Loucy (cell line): ENCODE measurements around the gene SUPT16H.

Source experiments
- H2AFZ ChIP-seq: fragments of 200-600 bp; sonication (generic); 2 replicates; pipeline ENCODE4 v1.6.0; 2016; ENCODE audit warnings: antibody characterized with exemption, mild to moderate bottlenecking, low read length, moderate library complexity
- H3F3A ChIP-seq: fragments of 200-600 bp; 2 replicates; pipeline ENCODE4 v1.6.0; 2016; ENCODE audit warnings: antibody characterized with exemption, low read depth, mild to moderate bottlenecking
- H3K27me3 ChIP-seq: fragments of 200-600 bp; sonication (generic); 2 replicates; pipeline ENCODE4 v1.6.1; 2014; ENCODE audit warnings: low read length, mild to moderate bottlenecking; ENCODE audit not compliant: insufficient read depth, poor library complexity, severe bottlenecking
- H3K36me3 ChIP-seq: fragments of 200-600 bp; sonication (generic); 2 replicates; pipeline ENCODE4 v1.6.1; 2016; ENCODE audit warnings: low read length; ENCODE audit not compliant: insufficient read depth
- H3K4me1 ChIP-seq: fragments of 200-600 bp; sonication (generic); 2 replicates; pipeline ENCODE4 v1.5.1; 2014; ENCODE audit warnings: low read length, mild to moderate bottlenecking; ENCODE audit not compliant: insufficient read depth, poor library complexity, severe bottlenecking
- H3K4me2 ChIP-seq: fragments of 200-600 bp; sonication (generic); 2 replicates; pipeline ENCODE4 v1.6.0; 2014; ENCODE audit warnings: antibody characterized with exemption, low read length, low read depth, mild to moderate bottlenecking; ENCODE audit not compliant: poor library complexity, severe bottlenecking
- H3K4me3 ChIP-seq: fragments of 200-600 bp; sonication (generic); 2 replicates; pipeline ENCODE4 v1.5.1; 2014; ENCODE audit warnings: low read length, mild to moderate bottlenecking, mixed read lengths; ENCODE audit not compliant: poor library complexity, severe bottlenecking
- H3K79me2 ChIP-seq: fragments of 200-600 bp; sonication (generic); 2 replicates; pipeline ENCODE4 v1.6.1; 2014; ENCODE audit warnings: low read length; ENCODE audit not compliant: insufficient read depth
- H3K9ac ChIP-seq: fragments of 200-600 bp; sonication (generic); 2 replicates; pipeline ENCODE4 v1.6.0; 2014; ENCODE audit warnings: mild to moderate bottlenecking, low read depth, low read length, moderate library complexity; ENCODE audit not compliant: poor library complexity, severe bottlenecking
- H3K9me2 ChIP-seq: fragments of 200-600 bp; sonication (generic); replicated peaks from 2 replicates; pipeline ENCODE4 v1.6.1; 2016; ENCODE audit warnings: low read depth, low read length, mixed read lengths
- H3K9me3 ChIP-seq: fragments of 200-600 bp; sonication (generic); 2 replicates; pipeline ENCODE4 v1.6.1; 2014; ENCODE audit warnings: mild to moderate bottlenecking, antibody characterized with exemption, low read length, low read depth; ENCODE audit not compliant: insufficient read depth
- H4K20me1 ChIP-seq: fragments of 200-600 bp; sonication (generic); 2 replicates; pipeline ENCODE4 v1.6.0; 2014; ENCODE audit warnings: antibody characterized with exemption, low read length, mild to moderate bottlenecking; ENCODE audit not compliant: insufficient read depth, poor library complexity, severe bottlenecking
- CTCF ChIP-seq: fragments of 200-600 bp; sonication (generic); conservative IDR thresholded peaks from 2 replicates; pipeline ENCODE4 v1.5.1; 2014; ENCODE audit warnings: mild to moderate bottlenecking, antibody characterized with exemption, low read length
- EZH2phosphoT487 ChIP-seq: fragments of 200-600 bp; IDR thresholded peaks from 2 replicates; pipeline ENCODE4 v1.6.1; 2018; ENCODE audit warnings: antibody characterized with exemption, mild to moderate bottlenecking, moderate library complexity, borderline replicate concordance

The SUPT16H gene

GRCh38 chr14:21367582-21368144, 16.2 kb downstream of the SUPT16H start:
- Histone ChIP-seq H3K79me2 (0 out of 2 replicates have a peak, but pooled peaks cover 6% of the 10 kb centered on the region), H3K4me3 (no peak overlapping the region), H3K9me2 (no peaks in the 10 kb centered on the region), H3K9ac (no peak overlapping the region), H3K9me3 (no peaks in the 10 kb centered on the region), H3K4me1 (no peaks in the 10 kb centered on the region), H3F3A (no peaks in the 10 kb centered on the region), H3K4me2 (no peak overlapping the region), H3K27me3 (no peaks in the 10 kb centered on the region), H4K20me1 (no peaks in the 10 kb centered on the region), H2AFZ (no peak overlapping the region), H3K36me3 (peaks cover 98% of the 10 kb centered on the region)
- no peak for TF ChIP-seq CTCF
- TF ChIP-seq EZH2phosphoT487: no peak

GRCh38 chr14:21356511-21356910, 27.3 kb downstream of the SUPT16H start:
- H3K9me3 ChIP-seq: no peaks in the 10 kb centered on the region
- H3K4me3 ChIP-seq: no peak overlapping the region
- no peaks in the 10 kb centered on the region for H3K79me2 ChIP-seq
- H3K9ac ChIP-seq: no peak overlapping the region
- TF ChIP-seq EZH2phosphoT487 (no peak), CTCF (no peak)
- H3F3A ChIP-seq: no peaks in the 10 kb centered on the region
- no peaks in the 10 kb centered on the region for H4K20me1 ChIP-seq
- H2AFZ ChIP-seq: no peak overlapping the region
- H3K27me3 ChIP-seq: no peaks in the 10 kb centered on the region
- no peaks in the 10 kb centered on the region for H3K9me2 ChIP-seq
- no peaks in the 10 kb centered on the region for H3K4me1 ChIP-seq
- no peak overlapping the region for H3K4me2 ChIP-seq
- H3K36me3 ChIP-seq: peaks cover 93% of the 10 kb centered on the region; the same call in 1 of the 2 replicates

DNA sequence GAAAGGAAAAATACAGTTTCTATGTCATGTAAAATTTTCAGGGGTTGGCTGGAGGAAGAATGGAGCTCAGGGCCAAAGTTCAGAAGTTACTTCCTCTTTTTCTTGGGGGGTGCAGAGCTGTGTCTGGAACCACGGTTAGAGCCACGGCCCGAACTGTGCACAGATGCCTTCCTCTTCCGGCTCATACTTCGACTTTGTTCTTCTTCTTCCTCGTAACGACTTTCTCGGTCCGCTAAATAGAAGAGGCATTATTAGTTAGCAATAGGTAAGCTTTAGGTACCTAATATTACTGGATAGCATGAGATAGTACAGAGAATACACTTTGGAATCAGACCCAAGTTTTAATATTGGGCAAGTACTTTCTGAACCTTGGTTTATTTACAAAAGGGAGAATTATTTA, 31.2 kb downstream of the SUPT16H start:
- TF ChIP-seq EZH2phosphoT487: no peak
- TF ChIP-seq CTCF: no peak
- H3K9ac ChIP-seq: no peak overlapping the region
- no peak overlapping the region for H3K4me2 ChIP-seq
- H3K36me3 ChIP-seq: peaks cover 68% of the 10 kb centered on the region; the same call in 1 of the 2 replicates
- H3K27me3 ChIP-seq: no peaks in the 10 kb centered on the region
- no peak overlapping the region for H2AFZ ChIP-seq
- no peaks in the 10 kb centered on the region for H3K9me3 ChIP-seq
- no peaks in the 10 kb centered on the region for H3K4me1 ChIP-seq
- H4K20me1 ChIP-seq: no peaks in the 10 kb centered on the region
- no peaks in the 10 kb centered on the region for H3F3A ChIP-seq
- H3K79me2 ChIP-seq: no peaks in the 10 kb centered on the region
- no peak overlapping the region for H3K4me3 ChIP-seq
- no peaks in the 10 kb centered on the region for H3K9me2 ChIP-seq
